Activated CD4-positive, alpha-beta T cell treated with anti-CD3 and anti-CD28 coated beads, Interleukin-2, amount 50 U/mL, for 4 hours (primary cell): Measurements from ENCODE around the gene ZMIZ1.

Experiments used
- DNase-seq, 2 experiments: peaks; one replicate each; pipeline ENCODE4 v3.0.0-alpha.2; 2020

The ZMIZ1 gene

GRCh38 chr10:79178614-79179163 lies 109.9 kb downstream of the ZMIZ1 start:
- DNase-seq, result no peak

DNA sequence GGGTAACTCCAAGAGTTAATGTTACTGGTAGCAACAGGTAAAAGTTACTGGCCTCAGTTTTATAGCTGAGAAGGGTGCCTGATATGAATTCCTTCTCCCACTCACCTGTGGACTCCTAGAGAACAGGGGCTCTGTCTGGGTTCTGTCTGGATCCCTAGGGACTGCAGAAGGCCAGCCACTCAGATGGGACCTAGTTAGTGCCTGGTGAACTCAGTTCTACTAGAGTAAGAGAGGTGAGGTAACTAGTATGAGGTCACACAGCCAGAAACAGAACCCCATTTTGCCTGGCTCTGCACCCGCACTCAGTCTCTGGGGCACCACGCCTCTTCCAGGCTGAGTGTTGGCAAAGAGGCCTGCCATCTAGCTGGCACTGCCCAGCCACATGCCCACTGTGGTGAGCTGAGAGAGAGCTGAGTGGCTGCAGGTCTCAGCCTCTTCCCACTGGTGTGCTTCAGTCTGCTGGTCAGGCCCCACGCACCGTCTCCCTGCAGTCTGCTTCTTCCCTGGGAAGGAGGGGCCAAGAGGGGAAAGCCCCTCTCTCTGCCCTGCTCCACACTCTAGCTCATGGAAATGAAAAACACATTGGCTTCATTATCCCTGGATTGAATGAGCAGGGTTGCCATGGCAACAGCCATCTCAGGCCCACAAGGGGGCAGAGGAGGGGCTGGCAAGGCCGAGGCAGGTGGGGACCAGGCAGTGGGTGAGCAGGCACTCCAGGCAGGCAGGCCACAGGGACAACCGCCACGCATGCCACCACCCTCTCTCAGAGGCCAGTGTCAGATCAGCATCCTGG lies 110.6 kb downstream of the ZMIZ1 start:
- no peak for DNase-seq

- no peak for DNase-seq
These were observed 111.2 kb downstream of the ZMIZ1 start for GRCh38 chr10:79179957-79180309.

DNA sequence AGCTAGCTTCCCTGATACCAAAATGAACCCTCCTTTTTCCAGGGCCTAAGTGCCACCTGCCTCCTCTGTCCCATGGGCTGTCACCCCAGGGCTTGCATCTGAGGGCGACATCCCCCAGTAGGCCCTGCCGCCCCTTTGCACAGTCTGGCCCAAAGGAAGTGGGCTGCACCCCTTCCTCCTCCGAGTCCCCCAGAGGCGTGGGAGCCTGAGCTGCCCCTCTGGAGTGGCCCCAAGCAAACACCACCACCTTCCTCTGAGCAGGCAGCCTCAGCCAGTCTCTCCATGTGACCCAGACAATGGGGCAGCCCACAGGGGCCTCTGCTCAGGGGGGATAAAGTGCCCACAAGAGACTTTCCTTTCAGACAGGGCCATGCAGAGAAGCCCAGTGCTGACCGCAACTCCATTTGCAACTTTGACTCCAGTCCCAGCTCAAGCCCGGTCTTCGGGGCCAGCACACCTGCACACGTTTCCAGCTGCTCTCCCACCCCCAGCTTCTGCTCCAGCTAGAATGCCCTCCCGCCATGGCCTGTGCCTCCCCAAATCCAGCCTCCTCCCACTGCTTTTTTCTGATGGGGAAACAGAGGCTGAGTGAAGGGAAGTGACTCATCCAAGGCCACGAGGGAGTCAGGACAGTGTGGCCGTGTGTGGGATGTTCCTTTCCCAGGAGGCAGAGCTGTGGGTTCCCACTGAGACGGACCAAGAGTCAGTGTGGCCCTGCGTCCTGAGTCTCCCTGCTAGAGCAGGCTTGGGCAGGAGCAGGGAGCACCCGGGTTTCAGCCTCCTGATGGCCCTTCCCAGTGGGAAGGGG lies 111.9 kb downstream of the ZMIZ1 start:
- DNase-seq, result no peak

DNA sequence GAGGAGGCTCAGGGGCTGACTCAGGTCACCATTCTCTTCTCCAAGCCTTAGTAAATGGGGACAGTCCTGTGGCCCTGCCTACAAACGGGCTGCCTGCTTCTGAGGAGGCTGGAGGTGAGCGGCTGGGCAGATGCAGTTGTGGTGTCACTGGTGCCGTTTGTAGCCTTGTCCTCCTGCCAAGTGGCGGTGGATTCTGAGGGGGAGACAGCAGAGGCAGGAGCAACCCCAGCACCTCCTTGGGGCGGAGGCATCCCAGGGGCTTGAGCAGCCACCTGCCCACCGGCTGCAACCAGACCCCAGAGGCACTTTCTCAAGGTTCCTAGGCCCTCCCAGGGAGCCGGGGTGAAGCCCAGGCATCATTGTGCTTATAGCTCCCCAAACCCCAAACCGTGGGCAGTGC lies 112.5 kb downstream of the ZMIZ1 start:
- no peak for DNase-seq

GRCh38 chr10:79181698-79182521 lies 113.1 kb downstream of the ZMIZ1 start:
- no peak for DNase-seq

GRCh38 chr10:79182781-79183467 lies 114.2 kb downstream of the ZMIZ1 start:
- DNase-seq, result no peak

GRCh38 chr10:79183468-79183865 lies 114.7 kb downstream of the ZMIZ1 start:
- DNase-seq, result no peak

- no peak for DNase-seq
These were observed 115.4 kb downstream of the ZMIZ1 start for GRCh38 chr10:79184145-79184625.

DNA sequence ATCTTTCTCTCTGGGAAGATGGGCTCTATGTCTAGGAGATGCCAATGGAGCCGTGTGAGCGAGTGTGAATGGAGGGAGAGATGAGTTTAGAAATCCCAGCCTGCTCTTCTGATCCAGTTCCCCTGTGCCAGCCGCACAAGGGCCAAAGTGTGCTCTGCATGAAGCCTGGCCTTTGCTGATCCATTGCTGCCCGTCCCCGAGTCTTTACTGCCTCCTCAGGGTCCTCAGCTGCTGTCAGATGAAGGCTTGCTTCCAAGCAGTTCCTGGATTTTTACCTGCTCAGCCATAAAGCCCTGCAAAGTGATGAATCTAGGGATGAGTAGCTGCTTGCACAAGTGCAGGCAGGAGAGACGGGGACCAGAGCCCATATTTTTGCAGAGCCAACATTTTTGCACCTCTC lies 115.9 kb downstream of the ZMIZ1 start:
- no peak for DNase-seq

- DNase-seq, result no peak
These were observed 116.5 kb downstream of the ZMIZ1 start for GRCh38 chr10:79185067-79185774.

GRCh38 chr10:79185796-79186374 lies 117.1 kb downstream of the ZMIZ1 start:
- no peak for DNase-seq

DNA sequence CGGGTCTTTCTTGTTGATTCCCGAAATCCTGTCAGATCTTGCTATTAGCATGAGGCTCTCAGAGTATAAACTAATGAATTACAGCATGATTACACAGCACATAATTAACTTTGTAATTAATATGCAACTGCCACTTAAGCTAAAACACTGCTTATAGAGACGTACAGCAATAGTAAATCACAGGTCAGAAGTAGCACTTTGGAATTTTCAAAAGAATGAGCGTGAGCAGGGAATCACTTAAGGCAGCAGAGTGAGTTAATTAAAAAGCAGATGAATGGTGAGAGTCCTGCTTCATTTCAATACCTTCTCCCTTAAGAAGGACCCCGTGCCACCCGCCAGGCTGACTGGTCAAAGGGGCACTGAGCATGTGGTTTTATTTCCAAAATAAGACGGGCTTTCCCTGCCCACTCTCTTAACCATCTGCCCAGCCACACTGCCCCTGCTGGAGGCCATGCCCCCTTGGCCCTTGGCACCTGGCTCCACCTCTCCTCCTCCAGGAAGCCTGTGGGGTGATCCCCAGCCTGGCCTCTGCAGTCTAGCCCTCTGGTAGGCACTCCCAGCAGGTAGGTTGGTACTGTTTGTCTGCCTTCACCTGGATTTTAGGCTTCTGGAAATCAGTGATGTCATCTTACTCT lies 117.8 kb downstream of the ZMIZ1 start:
- DNase-seq, result no peak

- no peak for DNase-seq
These were observed 118.6 kb downstream of the ZMIZ1 start for GRCh38 chr10:79187121-79187940.

- DNase-seq, result no peak
These were observed 119.6 kb downstream of the ZMIZ1 start for GRCh38 chr10:79188154-79188965.

GRCh38 chr10:79189181-79189580 lies 120.4 kb downstream of the ZMIZ1 start:
- no peak for DNase-seq

- DNase-seq, result no peak
These were observed 121.2 kb downstream of the ZMIZ1 start for GRCh38 chr10:79189853-79190435.

DNA sequence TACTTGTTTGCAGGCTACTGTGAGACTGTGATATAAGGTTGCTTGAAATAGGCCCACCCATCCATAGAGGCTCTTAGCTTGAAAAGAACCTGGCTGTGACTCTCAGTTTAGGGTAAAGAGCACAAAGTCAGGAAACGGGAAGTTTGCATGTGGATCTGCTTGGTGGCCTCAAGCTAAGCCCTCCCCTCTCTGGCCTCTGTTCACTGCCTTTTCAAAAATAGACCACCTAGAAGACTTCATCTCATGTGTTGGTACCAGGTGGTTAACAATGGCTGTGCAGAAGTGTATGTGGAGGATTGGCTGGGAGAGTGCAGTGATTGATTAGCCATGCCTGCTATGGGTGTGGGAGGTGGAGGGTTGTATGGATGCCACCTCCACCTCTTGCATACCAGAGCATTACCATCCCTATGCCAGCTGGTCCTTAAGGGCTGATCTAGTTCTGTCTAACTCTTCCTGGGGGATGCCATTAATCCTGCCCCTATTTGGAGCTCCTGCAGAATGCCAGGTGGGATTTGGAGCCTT lies 122.0 kb downstream of the ZMIZ1 start:
- no peak for DNase-seq
